GM23338 (cell line): Measurements from ENCODE around the gene OSCAR. TPM values are rescaled to one million over a fixed set of nuclear protein-coding genes. Genes with fewer than 3 reads are reported as not detected.

Experiments used
- ATAC-seq: fragments of 200-7000 bp; cut with Tn5 transposase; 3 replicates; pipeline ENCODE4 v1.9.1; 2020
- DNase-seq: peaks from one replicate; pipeline ENCODE4 v3.0.0-alpha.2; 2015; ENCODE audit warnings: low spot score
- H2AFZ ChIP-seq: fragments of 200-600 bp; sonication (generic); 2 replicates; pipeline ENCODE4 v1.8.0; 2016; ENCODE audit warnings: antibody characterized with exemption, mild to moderate bottlenecking, moderate library complexity
- H3F3A ChIP-seq: fragments of 200-600 bp; sonication (generic); replicated peaks from 2 replicates; pipeline ENCODE4 v1.8.0; 2017; ENCODE audit warnings: antibody characterized with exemption, mixed run types, low read depth
- H3K27ac ChIP-seq: fragments of 200-600 bp; sonication (generic); 2 replicates; pipeline ENCODE4 v1.6.1; 2016; ENCODE audit warnings: low read depth
- H3K27me3 ChIP-seq: fragments of 200-600 bp; sonication (generic); 2 replicates; pipeline ENCODE4 v1.8.0; 2016; ENCODE audit warnings: mild to moderate bottlenecking, mixed run types, moderate library complexity; ENCODE audit not compliant: insufficient read depth
- H3K36me3 ChIP-seq: fragments of 200-600 bp; sonication (generic); 2 replicates; pipeline ENCODE4 v1.8.0; 2016; ENCODE audit warnings: mild to moderate bottlenecking; ENCODE audit not compliant: insufficient read depth
- H3K4me1 ChIP-seq: fragments of 200-600 bp; sonication (generic); 2 replicates; pipeline ENCODE4 v1.8.0; 2016; ENCODE audit warnings: mild to moderate bottlenecking, moderate library complexity; ENCODE audit not compliant: insufficient read depth
- H3K4me2 ChIP-seq: fragments of 200-600 bp; sonication (generic); 2 replicates; pipeline ENCODE4 v1.7.1; 2017; ENCODE audit warnings: mixed run types
- H3K4me3 ChIP-seq: fragments of 200-600 bp; sonication (generic); 2 replicates; pipeline ENCODE4 v1.6.1; 2016; ENCODE audit warnings: mixed run types
- H3K79me2 ChIP-seq: fragments of 200-600 bp; sonication (generic); replicated peaks from 2 replicates; pipeline ENCODE4 v1.8.0; 2017; ENCODE audit warnings: mild to moderate bottlenecking; ENCODE audit not compliant: insufficient read depth
- H3K9me2 ChIP-seq: fragments of 200-600 bp; sonication (generic); 2 replicates; pipeline ENCODE4 v1.8.0; 2017; ENCODE audit not compliant: insufficient read depth
- H4K20me1 ChIP-seq: fragments of 200-600 bp; sonication (generic); replicated peaks from 2 replicates; pipeline ENCODE4 v1.8.0; 2017; ENCODE audit warnings: mild to moderate bottlenecking; ENCODE audit not compliant: insufficient read depth
- H3K27ac Mint-ChIP-seq: 2 replicates; pipeline ENCODE4 v1.8.0; 2020; ENCODE audit warnings: inconsistent platforms, mild to moderate bottlenecking, moderate library complexity, mixed read lengths
- H3K27me3 Mint-ChIP-seq: 3 replicates; pipeline ENCODE4 v1.8.0; 2022; ENCODE audit warnings: low read depth, mild to moderate bottlenecking, moderate library complexity, mixed read lengths, inconsistent platforms; ENCODE audit not compliant: insufficient read depth, poor library complexity
- H3K36me3 Mint-ChIP-seq: 3 replicates; pipeline ENCODE4 v1.8.0; 2021; ENCODE audit warnings: low read depth, mild to moderate bottlenecking, inconsistent platforms, moderate library complexity, mixed read lengths
- H3K4me1 Mint-ChIP-seq: 3 replicates; pipeline ENCODE4 v1.8.0; 2020; ENCODE audit warnings: mild to moderate bottlenecking, inconsistent platforms, mixed read lengths
- H3K4me3 Mint-ChIP-seq: 3 replicates; pipeline ENCODE4 v1.8.0; 2021; ENCODE audit warnings: moderate library complexity, mild to moderate bottlenecking, inconsistent platforms, mixed read lengths
- H3K9me3 Mint-ChIP-seq: 3 replicates; pipeline ENCODE4 v1.8.0; 2020; ENCODE audit warnings: moderate library complexity, mild to moderate bottlenecking, inconsistent platforms, mixed read lengths
- CTCF ChIP-seq, 2 experiments: fragments of 200-600 bp in 1 of 2; sonication (generic) in 1 of 2; conservative IDR thresholded peaks; 2 replicates each; pipeline versions ENCODE4 v1.5.1 to v1.6.1; 2016 to 2017; ENCODE audit warnings: antibody characterized with exemption in 2 of 2, low read depth in 2 of 2, mild to moderate bottlenecking in 2 of 2, moderate library complexity in 1 of 2
- ETS1 ChIP-seq: IDR thresholded peaks from 2 replicates; pipeline ENCODE4 v1.6.1; 2016; ENCODE audit warnings: antibody characterized with exemption
- EZH2 ChIP-seq: fragments of 200-600 bp; sonication (generic); IDR thresholded peaks from one replicate; pipeline ENCODE4 v1.8.0; 2017; ENCODE audit warnings: antibody characterized with exemption, mild to moderate bottlenecking, low read depth; ENCODE audit not compliant: unreplicated experiment
- EZH2phosphoT487 ChIP-seq: fragments of 200-600 bp; sonication (generic); IDR thresholded peaks from one replicate; pipeline ENCODE4 v1.8.1; 2018; ENCODE audit warnings: antibody characterized with exemption; ENCODE audit not compliant: unreplicated experiment
- JUNB ChIP-seq: IDR thresholded peaks from one replicate; pipeline ENCODE4 v1.6.1; 2016; ENCODE audit warnings: antibody characterized with exemption; ENCODE audit not compliant: unreplicated experiment
- NANOG ChIP-seq: IDR thresholded peaks from 2 replicates; pipeline ENCODE4 v1.6.1; 2016; ENCODE audit warnings: antibody characterized with exemption, borderline replicate concordance
- POLR2AphosphoS5 ChIP-seq: IDR thresholded peaks from 2 replicates; pipeline ENCODE4 v1.6.1; 2016; ENCODE audit warnings: antibody characterized with exemption, low read depth
- STAT1 ChIP-seq: IDR thresholded peaks from one replicate; pipeline ENCODE4 v1.6.1; 2016; ENCODE audit warnings: antibody characterized with exemption; ENCODE audit not compliant: unreplicated experiment
- ZNF114 ChIP-seq: fragments of 250-450 bp; sonication (Bioruptor Pico); IDR thresholded peaks from 2 replicates; pipeline ENCODE4 v1.5.0; 2020; ENCODE audit warnings: mild to moderate bottlenecking, moderate library complexity
- ZNF331 ChIP-seq: fragments of 250-450 bp; sonication (Bioruptor Pico); IDR thresholded peaks from 2 replicates; pipeline ENCODE4 v1.5.0; 2020; ENCODE audit warnings: low read depth, mild to moderate bottlenecking, moderate library complexity
- ZNF462 ChIP-seq: fragments of 250-450 bp; sonication (Bioruptor Pico); IDR thresholded peaks from 2 replicates; pipeline ENCODE4 v1.5.0; 2020; ENCODE audit warnings: mild to moderate bottlenecking, moderate library complexity
- polyA plus RNA-seq: library from polyadenylated mRNA; unstranded; fragments of >200 nt; fragmentation: Nextera tagmentation; extraction: Ambion mirVana; gene quantifications from 2 replicates; pipeline ENCODE4 v1.2.1, GENCODE V29; 2016
- total RNA-seq: library from RNA; depleted of rRNA; stranded (reverse); fragments of >200 nt; shearing (Covaris generic); gene quantifications from 2 replicates; pipeline ENCODE4 v1.2.3, GENCODE V29; 2014

OSCAR gene
- total and polyA plus RNA-seq, 2 experiments from 2014 or later = 0.31 to 1.6 TPM

GRCh38 chr19:54141356-54141755 lies 40.8 kb upstream of the OSCAR start:
- Histone ChIP-seq H3F3A (peaks cover 4% of the 10 kb centered on the region; the same call in 1 of the 2 replicates), H3K27me3 (no peaks in the 10 kb centered on the region), H3K27ac (0 out of 2 replicates have a peak overlapping the region, but pooled peaks have one; percentile 32), H3K4me3 (no peak overlapping the region), H3K4me2 (no peak overlapping the region), H3K36me3 (peaks cover 24% of the 10 kb centered on the region), H3K4me1 (no peaks in the 10 kb centered on the region; the same call in 1 of the 2 replicates), H3K79me2 (peaks cover 51% of the 10 kb centered on the region), H4K20me1 (peaks cover 49% of the 10 kb centered on the region), H2AFZ (no peak overlapping the region), H3K9me2 (no peaks in the 10 kb centered on the region)
- no peak overlapping the region for H3K27ac Mint-ChIP-seq
- H3K36me3 Mint-ChIP-seq = peaks cover 63% of the 10 kb centered on the region
- no peak overlapping the region for H3K4me3 Mint-ChIP-seq
- no peaks in the 10 kb centered on the region; the same call in 2 of the 3 replicates for H3K9me3 Mint-ChIP-seq
- no peak for ATAC-seq
- H3K27me3 Mint-ChIP-seq = peaks cover 19% of the 10 kb centered on the region
- TF ChIP-seq ZNF462 (CRISPR knock-in tag) = no peak
- no peak for TF ChIP-seq EZH2
- no peak for TF ChIP-seq NANOG
- TF ChIP-seq JUNB = no peak
- peaks cover 23% of the 10 kb centered on the region for H3K4me1 Mint-ChIP-seq
- DNase-seq = no peak

- no peak for ATAC-seq
- H3K27me3 ChIP-seq = no peaks in the 10 kb centered on the region
- H3K79me2 ChIP-seq = peaks cover 51% of the 10 kb centered on the region
- peak overlapping the region; percentile 84 for H3K4me2 ChIP-seq
- no peak overlapping the region for H2AFZ ChIP-seq
- Mint-ChIP-seq H3K27ac (peak overlapping the region; percentile 30), H3K4me1 (peaks cover 33% of the 10 kb centered on the region), H3K36me3 (peaks cover 43% of the 10 kb centered on the region), H3K27me3 (peaks cover 21% of the 10 kb centered on the region), H3K9me3 (peaks cover 7% of the 10 kb centered on the region), H3K4me3 (peak overlapping the region; percentile 86)
- H3K27ac ChIP-seq = no peak overlapping the region
- H3K4me1 ChIP-seq = peaks cover 7% of the 10 kb centered on the region
- peaks cover 49% of the 10 kb centered on the region for H4K20me1 ChIP-seq
- DNase-seq = peak; percentile 28
- no peaks in the 10 kb centered on the region for H3K9me2 ChIP-seq
- peaks cover 11% of the 10 kb centered on the region for H3K36me3 ChIP-seq
- peak overlapping the region; percentile 87 for H3K4me3 ChIP-seq
- peaks cover 13% of the 10 kb centered on the region for H3F3A ChIP-seq
- no peak for TF ChIP-seq EZH2
- TF ChIP-seq CTCF (conservative IDR thresholded peaks at IDR 0.05; ENCODE audit: low read depth in 2 of 2) = no peak
- TF ChIP-seq POLR2AphosphoS5 = no peak
- TF ChIP-seq NANOG = no peak
- TF ChIP-seq EZH2phosphoT487 = no peak
- no peak for TF ChIP-seq JUNB
- no peak for TF ChIP-seq ZNF331 (CRISPR knock-in tag)
- no peak for TF ChIP-seq ETS1
- no peak for TF ChIP-seq STAT1
- TF ChIP-seq ZNF114 = no peak
Observed at GRCh38 chr19:54138489-54139256, 38.1 kb upstream of the OSCAR start.
